Trophoblast cell (in vitro differentiated cells and primary cell): Measurements from ENCODE around the gene GAB3.

Source experiments
- DNase-seq, 2 donors: peaks; one replicate each; pipeline ENCODE4 v3.0.0-alpha.2; 2016
- H2AFZ ChIP-seq: 2 replicates; pipeline ENCODE4 v1.6.1; 2013; ENCODE audit warnings: low read length, moderate library complexity, mild to moderate bottlenecking; ENCODE audit not compliant: insufficient read depth, poor library complexity
- H2AK5ac ChIP-seq: 2 replicates; pipeline ENCODE4 v1.6.1; 2013; ENCODE audit warnings: mild to moderate bottlenecking, low read length
- H2BK120ac ChIP-seq: 2 replicates; pipeline ENCODE4 v1.6.1; 2013; ENCODE audit warnings: low read length, mild to moderate bottlenecking, moderate library complexity; ENCODE audit not compliant: insufficient read depth, poor library complexity
- H2BK12ac ChIP-seq: 2 replicates; pipeline ENCODE4 v1.6.1; 2013; ENCODE audit warnings: mild to moderate bottlenecking, low read length, moderate library complexity
- H2BK5ac ChIP-seq: 2 replicates; pipeline ENCODE4 v1.6.1; 2013; ENCODE audit warnings: low read length, low read depth, moderate library complexity, mild to moderate bottlenecking; ENCODE audit not compliant: poor library complexity
- H3K14ac ChIP-seq: 2 replicates; pipeline ENCODE4 v1.6.1; 2013; ENCODE audit warnings: mild to moderate bottlenecking, low read length
- H3K18ac ChIP-seq: 2 replicates; pipeline ENCODE4 v1.6.1; 2013; ENCODE audit warnings: mild to moderate bottlenecking, low read length
- H3K23ac ChIP-seq: 2 replicates; pipeline ENCODE4 v1.6.1; 2013; ENCODE audit warnings: low read length
- H3K27ac ChIP-seq: 2 replicates; pipeline ENCODE4 v1.5.1; 2013; ENCODE audit warnings: low read depth, mild to moderate bottlenecking, inconsistent platforms, low read length, moderate library complexity
- H3K27me3 ChIP-seq: 2 replicates; pipeline ENCODE4 v1.6.1; 2013; ENCODE audit warnings: inconsistent platforms, mild to moderate bottlenecking, low read length, moderate library complexity; ENCODE audit not compliant: insufficient read depth
- H3K36me3 ChIP-seq, 2 experiments: 1 replicate in 1 of 2; 2 replicates in 1 of 2; pipeline ENCODE4 v1.6.1; 2013; ENCODE audit warnings: low read length in 2 of 2, mild to moderate bottlenecking in 2 of 2, moderate library complexity in 1 of 2; ENCODE audit not compliant: insufficient read depth in 2 of 2, control insufficient read depth in 1 of 2
- H3K4ac ChIP-seq: 2 replicates; pipeline ENCODE4 v1.6.1; 2013; ENCODE audit warnings: low read depth, mild to moderate bottlenecking, low read length, moderate library complexity
- H3K4me1 ChIP-seq, 2 experiments: 1 replicate in 1 of 2; 2 replicates in 1 of 2; pipeline ENCODE4 v1.6.1; 2013; ENCODE audit warnings: low read length in 2 of 2, mild to moderate bottlenecking in 2 of 2, moderate library complexity in 1 of 2; ENCODE audit not compliant: insufficient read depth in 2 of 2, control insufficient read depth in 1 of 2
- H3K4me2 ChIP-seq: 2 replicates; pipeline ENCODE4 v1.6.1; 2013; ENCODE audit warnings: inconsistent platforms, mild to moderate bottlenecking, low read length, moderate library complexity
- H3K4me3 ChIP-seq: 2 replicates; pipeline ENCODE4 v1.5.1; 2013; ENCODE audit warnings: mild to moderate bottlenecking, low read depth, low read length, inconsistent platforms
- H3K79me1 ChIP-seq: one replicate; pipeline ENCODE4 v1.6.1; 2013; ENCODE audit warnings: low read length
- H3K79me2 ChIP-seq: 2 replicates; pipeline ENCODE4 v1.6.1; 2013; ENCODE audit warnings: low read length, mild to moderate bottlenecking; ENCODE audit not compliant: control insufficient read depth, insufficient read depth, poor library complexity
- H3K9ac ChIP-seq: 2 replicates; pipeline ENCODE4 v1.6.1; 2013; ENCODE audit warnings: mild to moderate bottlenecking, low read length
- H3K9me3 ChIP-seq: 2 replicates; pipeline ENCODE4 v1.6.1; 2013; ENCODE audit warnings: low read depth, mild to moderate bottlenecking, control low read depth, inconsistent platforms, low read length; ENCODE audit not compliant: insufficient read depth
- H4K12ac ChIP-seq: 2 replicates; pipeline ENCODE4 v1.6.1; 2013; ENCODE audit warnings: low read depth, mild to moderate bottlenecking, low read length, moderate library complexity
- H4K8ac ChIP-seq: 2 replicates; pipeline ENCODE4 v1.6.1; 2013; ENCODE audit warnings: low read depth, mild to moderate bottlenecking, low read length, moderate library complexity
- H4K91ac ChIP-seq: one replicate; pipeline ENCODE4 v1.6.1; 2013; ENCODE audit warnings: low read depth, mild to moderate bottlenecking, low read length, moderate library complexity
- WGBS: extraction: QIAGEN DNeasy Blood & Tissue Kit; methylation state at CpG from one replicate; pipeline ENCODE4 v1.1.7; 2013; ENCODE audit warnings: missing lambda C conversion rate; ENCODE audit not compliant: insufficient read length, insufficient coverage; ENCODE audit errors: extremely low coverage; 5-methylcytosine and 5-hydroxymethylcytosine counted together

Gene GAB3

DNA sequence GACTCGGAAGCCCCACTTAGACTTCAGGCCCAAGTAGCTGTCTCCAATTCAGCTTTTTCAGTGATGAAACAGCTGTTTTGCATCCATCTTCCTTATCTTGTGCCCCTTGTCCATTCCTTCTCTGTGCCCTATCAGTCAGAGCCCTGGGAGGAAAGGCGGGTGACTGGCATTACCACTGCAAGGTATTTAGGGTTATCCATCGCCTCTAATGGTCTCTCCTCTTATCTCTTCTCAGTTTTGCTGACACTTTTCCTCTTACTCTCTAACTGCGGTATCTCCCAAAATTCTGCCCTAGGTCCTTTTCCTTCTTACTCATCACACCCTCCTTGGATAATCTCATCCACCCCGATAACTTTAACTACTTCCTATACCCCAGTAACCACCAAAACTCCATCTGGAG lies 13.7 kb downstream of the GAB3 start:
- no peak overlapping the region for H2BK120ac ChIP-seq
- H4K8ac ChIP-seq: no peak overlapping the region
- WGBS: no CpG with 5 or more reads among the region's 5 CpGs
- H3K27ac ChIP-seq: no peak overlapping the region
- H2BK5ac ChIP-seq: no peak overlapping the region
- no peak overlapping the region for H2AFZ ChIP-seq
- no peak for DNase-seq
- H3K4me3 ChIP-seq: no peak overlapping the region
- no peak overlapping the region for H3K4ac ChIP-seq
- H3K27me3 ChIP-seq: no peaks in the 10 kb centered on the region
- no peak overlapping the region for H4K12ac ChIP-seq
- no peak overlapping the region for H4K91ac ChIP-seq
- H3K36me3 ChIP-seq: no peaks in the 10 kb centered on the region
- H3K9ac ChIP-seq: no peak overlapping the region
- no peak overlapping the region for H3K14ac ChIP-seq
- H3K4me2 ChIP-seq: no peak overlapping the region
- H3K18ac ChIP-seq: no peak overlapping the region
- H3K23ac ChIP-seq: no peak overlapping the region
- no peak overlapping the region for H2AK5ac ChIP-seq
- peaks cover 0 to 3% of the 10 kb centered on the region in 2 experiments for H3K4me1 ChIP-seq
- H3K9me3 ChIP-seq: no peaks in the 10 kb centered on the region
- no peaks in the 10 kb centered on the region for H3K79me2 ChIP-seq
- no peaks in the 10 kb centered on the region for H3K79me1 ChIP-seq
- H2BK12ac ChIP-seq: no peak overlapping the region

DNA sequence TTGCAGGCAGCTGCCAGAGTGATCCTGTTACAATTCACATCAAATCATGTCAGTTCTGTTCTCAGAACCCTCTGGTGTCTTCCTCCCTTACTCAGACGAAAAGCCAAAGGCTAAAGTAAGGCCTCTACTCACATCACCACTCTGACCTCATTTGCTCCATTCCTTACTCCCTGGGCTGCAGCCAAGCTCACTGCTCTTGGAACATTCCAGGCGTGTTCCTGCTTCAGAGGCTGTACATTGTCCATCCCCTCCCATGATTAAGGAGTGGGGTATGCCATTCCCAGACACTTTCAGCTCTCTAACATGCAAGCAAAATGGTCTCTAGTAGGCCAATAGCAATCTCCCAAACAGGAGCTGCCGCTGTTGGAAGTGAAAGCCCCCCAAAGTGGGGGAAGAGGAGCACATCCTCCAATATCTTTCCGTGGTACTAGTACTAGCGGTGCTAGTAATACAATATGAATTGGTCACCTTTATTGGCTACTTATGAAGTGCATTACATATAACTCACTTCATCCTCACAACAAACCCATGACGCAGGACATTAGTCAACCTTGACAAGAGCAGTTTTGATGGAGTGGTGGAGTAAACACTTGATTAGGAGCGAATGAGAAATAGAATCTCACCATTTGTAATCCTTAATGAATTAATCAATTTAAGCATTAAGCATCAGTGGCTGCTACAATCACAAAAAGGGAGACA lies 15.0 kb downstream of the GAB3 start:
- Histone ChIP-seq H3K14ac (no peak overlapping the region), H3K23ac (no peak overlapping the region), H3K27me3 (no peaks in the 10 kb centered on the region), H2BK5ac (no peak overlapping the region), H3K36me3 (no peaks in the 10 kb centered on the region), H4K12ac (no peak overlapping the region), H3K9ac (no peak overlapping the region), H3K4ac (no peak overlapping the region), H3K9me3 (no peaks in the 10 kb centered on the region), H4K8ac (no peak overlapping the region), H3K4me3 (no peak overlapping the region), H3K79me1 (no peaks in the 10 kb centered on the region), H3K27ac (no peak overlapping the region), H3K18ac (no peak overlapping the region), H2BK12ac (no peak overlapping the region), H2AK5ac (no peak overlapping the region), H4K91ac (no peak overlapping the region), H3K4me2 (no peak overlapping the region), H3K79me2 (no peaks in the 10 kb centered on the region), H3K4me1 (peaks cover 0 to 3% of the 10 kb centered on the region in 2 experiments), H2AFZ (no peak overlapping the region), H2BK120ac (no peak overlapping the region)
- peak; percentile 74 to 80 for DNase-seq
- WGBS: no CpG with 5 or more reads among the region's 7 CpGs

DNA sequence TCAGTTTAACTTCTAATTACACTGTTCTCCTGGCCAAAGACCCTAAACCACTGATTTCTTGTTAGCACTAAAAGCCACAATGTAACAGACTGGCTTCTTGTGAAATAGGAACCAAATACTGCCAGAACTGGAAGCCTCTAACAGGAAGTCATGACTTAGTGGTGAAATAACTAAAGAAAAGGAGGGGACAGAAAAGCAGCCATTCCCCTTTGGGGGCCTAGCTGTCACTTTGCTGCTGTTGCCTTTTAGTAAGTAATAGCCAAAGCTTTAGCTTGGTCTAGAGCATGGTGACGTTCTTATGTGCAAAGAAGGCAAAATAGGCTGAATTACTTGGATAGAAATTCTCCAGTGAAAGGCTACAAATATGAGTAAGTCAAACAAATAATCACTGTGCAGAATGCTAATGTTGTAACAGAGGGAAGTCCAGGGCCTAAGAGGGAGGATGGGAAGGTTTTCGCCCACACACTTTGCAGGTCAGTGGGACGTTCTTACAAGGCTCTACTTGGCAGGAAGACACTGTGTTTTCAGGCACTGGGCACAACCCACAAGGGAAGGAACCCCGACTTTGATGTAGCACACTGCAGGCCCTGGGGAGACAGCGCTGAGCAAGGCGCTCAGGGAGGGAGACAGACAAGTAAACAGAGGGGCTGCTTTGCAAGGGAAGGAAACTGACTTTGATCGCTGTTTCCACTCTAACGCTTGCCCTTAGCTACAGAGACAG lies 16.7 kb downstream of the GAB3 start:
- Histone ChIP-seq H3K79me1 (no peaks in the 10 kb centered on the region), H3K18ac (no peak overlapping the region), H3K27me3 (no peaks in the 10 kb centered on the region), H3K4me3 (no peak overlapping the region), H2BK5ac (no peak overlapping the region), H2AK5ac (no peak overlapping the region), H3K14ac (no peak overlapping the region), H2AFZ (no peak overlapping the region), H3K23ac (no peak overlapping the region), H3K27ac (no peak overlapping the region), H4K91ac (peak overlapping the region; percentile 39), H3K4me2 (no peak overlapping the region), H3K9me3 (no peaks in the 10 kb centered on the region), H2BK120ac (no peak overlapping the region), H4K8ac (no peak overlapping the region), H3K4me1 (peaks cover 0 to 3% of the 10 kb centered on the region in 2 experiments), H3K79me2 (no peaks in the 10 kb centered on the region), H2BK12ac (peak overlapping the region; percentile 8), H3K4ac (no peak overlapping the region), H3K36me3 (no peaks in the 10 kb centered on the region), H3K9ac (no peak overlapping the region), H4K12ac (no peak overlapping the region)
- peak; percentile 40 to 55 for DNase-seq
- no CpG with 5 or more reads among the region's 8 CpGs for WGBS

DNA sequence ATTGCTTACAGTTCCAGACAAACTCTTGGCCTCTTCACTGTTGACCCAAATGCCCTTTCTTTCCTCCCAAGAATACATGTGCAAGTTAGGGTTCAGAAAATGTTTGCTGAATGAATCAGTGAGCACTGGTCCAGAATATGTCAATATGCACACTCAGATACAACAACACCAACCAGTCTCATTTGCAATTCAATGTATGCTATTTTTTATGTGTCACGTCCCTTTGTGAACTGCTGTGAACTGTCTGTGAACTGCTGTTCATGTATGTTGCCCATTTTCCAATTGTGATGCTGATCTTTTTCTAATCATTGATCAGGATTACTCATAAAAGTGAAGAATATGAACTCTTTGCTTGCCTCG lies 17.8 kb downstream of the GAB3 start:
- Histone ChIP-seq H2BK5ac (no peak overlapping the region), H3K4me2 (no peak overlapping the region), H3K27ac (no peak overlapping the region), H3K79me1 (no peaks in the 10 kb centered on the region), H2BK12ac (no peak overlapping the region), H3K18ac (no peak overlapping the region), H4K8ac (no peak overlapping the region), H2AFZ (no peak overlapping the region), H2BK120ac (no peak overlapping the region), H3K9ac (no peak overlapping the region), H3K14ac (no peak overlapping the region), H4K91ac (no peak overlapping the region), H3K4ac (no peak overlapping the region), H2AK5ac (no peak overlapping the region), H3K9me3 (no peaks in the 10 kb centered on the region), H3K27me3 (no peaks in the 10 kb centered on the region), H3K4me3 (no peak overlapping the region), H3K4me1 (peaks cover 0 to 4% of the 10 kb centered on the region in 2 experiments), H3K36me3 (no peaks in the 10 kb centered on the region), H3K23ac (no peak overlapping the region), H4K12ac (no peak overlapping the region), H3K79me2 (no peaks in the 10 kb centered on the region)
- no CpG with 5 or more reads among the region's 2 CpGs for WGBS
- no peak for DNase-seq
